Endometrial microvascular endothelial cells (primary cell): Measurements from ENCODE around the gene UNCX. TPM values are rescaled to one million over a fixed set of nuclear protein-coding genes. Genes with fewer than 3 reads are reported as not detected.
"Not testable (repeated sequence)": the region's sequence is repeated elsewhere in the genome, so short reads cannot be mapped to it uniquely, and the experiment has no call there.

ENCODE experiments used
- in situ Hi-C: cut with HindIII; loops from 2 replicates; pipeline ENCODE4 v1.10.0; 2017; ENCODE audit warnings: low sequenced_read_pairs, low pct_unique_long_range_greater_than_20kb; ENCODE audit errors: inconsistent ontology term
- total RNA-seq: library from RNA; depleted of rRNA; stranded (reverse); fragments of >200 nt; gene quantifications from one replicate; pipeline ENCODE4 v1.2.3, GENCODE V29; 2015; ENCODE audit errors: inconsistent ontology term

Gene UNCX
- total RNA-seq, 1 donor from 2014 or later = not detected

DNA sequence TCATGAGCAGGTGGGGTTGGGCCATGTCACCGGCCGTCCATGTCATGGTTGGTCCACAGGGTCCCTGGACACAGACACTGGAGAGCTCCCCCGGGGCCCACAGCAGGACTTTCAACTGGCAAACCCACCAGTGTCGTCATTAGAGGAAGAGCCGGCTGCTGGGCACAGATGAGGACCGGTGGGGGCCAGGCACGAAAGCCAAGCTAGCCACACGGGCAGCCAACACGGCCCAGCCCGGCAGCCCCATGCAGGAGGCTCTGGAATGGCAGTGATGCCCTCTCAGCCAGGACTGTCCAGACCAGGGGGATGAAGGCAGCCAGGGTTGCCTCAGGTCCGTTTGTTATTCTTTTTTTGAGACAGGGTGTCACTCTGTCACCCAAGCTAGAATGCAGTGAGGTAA lies 21.1 kb upstream of the UNCX start:
- in situ Hi-C loops = no loop called here

DNA sequence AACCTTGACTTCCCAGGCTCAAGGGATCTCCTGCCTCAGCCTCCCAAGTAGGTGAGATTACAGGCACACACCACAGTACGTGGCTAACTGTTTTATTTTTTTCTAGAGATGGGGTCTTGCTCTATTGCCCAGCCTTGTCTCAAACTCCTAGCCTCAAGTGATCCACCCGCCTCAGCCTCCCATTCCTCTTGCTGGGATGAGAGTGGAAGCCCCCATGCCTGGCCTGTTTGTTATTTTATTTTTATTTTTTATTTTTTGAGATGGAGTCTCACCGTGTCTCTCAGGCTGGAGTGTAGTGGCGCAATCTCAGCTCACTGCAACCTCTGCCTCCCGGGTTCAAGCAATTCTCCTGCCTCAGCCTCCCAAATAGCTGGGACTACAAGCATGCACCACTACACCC lies 20.6 kb upstream of the UNCX start:
- in situ Hi-C loops = not testable (repeated sequence)

DNA sequence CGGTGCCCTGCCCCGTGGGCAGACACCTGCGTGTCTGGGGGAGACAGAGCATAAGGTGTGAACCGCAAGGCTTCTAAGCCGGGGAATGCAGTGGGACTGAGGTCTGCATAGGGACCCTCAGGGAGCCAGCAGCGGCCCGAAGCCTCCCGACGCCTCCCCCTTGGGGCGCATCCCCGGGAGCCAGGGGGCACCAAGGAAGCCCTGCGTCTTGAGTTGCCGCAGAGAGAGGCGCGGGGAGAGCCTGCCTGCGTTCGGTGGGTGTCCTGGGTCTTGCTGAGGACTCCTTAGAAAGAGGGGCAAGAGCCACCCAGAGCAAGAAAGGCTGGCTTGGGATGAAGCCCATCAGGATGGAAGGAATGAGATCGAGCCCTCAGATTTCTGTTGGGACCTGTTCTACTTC lies 18.2 kb upstream of the UNCX start:
- in situ Hi-C loops = no loop called here

- in situ Hi-C loops = no loop called here
These were observed 14.0 kb upstream of the UNCX start for GRCh38 chr7:1218541-1219165.

- in situ Hi-C loops = no loop called here
These were observed 13.2 kb upstream of the UNCX start for GRCh38 chr7:1219498-1219897.

- in situ Hi-C loops = no loop called here
These were observed 12.5 kb upstream of the UNCX start for GRCh38 chr7:1220000-1220726.

DNA sequence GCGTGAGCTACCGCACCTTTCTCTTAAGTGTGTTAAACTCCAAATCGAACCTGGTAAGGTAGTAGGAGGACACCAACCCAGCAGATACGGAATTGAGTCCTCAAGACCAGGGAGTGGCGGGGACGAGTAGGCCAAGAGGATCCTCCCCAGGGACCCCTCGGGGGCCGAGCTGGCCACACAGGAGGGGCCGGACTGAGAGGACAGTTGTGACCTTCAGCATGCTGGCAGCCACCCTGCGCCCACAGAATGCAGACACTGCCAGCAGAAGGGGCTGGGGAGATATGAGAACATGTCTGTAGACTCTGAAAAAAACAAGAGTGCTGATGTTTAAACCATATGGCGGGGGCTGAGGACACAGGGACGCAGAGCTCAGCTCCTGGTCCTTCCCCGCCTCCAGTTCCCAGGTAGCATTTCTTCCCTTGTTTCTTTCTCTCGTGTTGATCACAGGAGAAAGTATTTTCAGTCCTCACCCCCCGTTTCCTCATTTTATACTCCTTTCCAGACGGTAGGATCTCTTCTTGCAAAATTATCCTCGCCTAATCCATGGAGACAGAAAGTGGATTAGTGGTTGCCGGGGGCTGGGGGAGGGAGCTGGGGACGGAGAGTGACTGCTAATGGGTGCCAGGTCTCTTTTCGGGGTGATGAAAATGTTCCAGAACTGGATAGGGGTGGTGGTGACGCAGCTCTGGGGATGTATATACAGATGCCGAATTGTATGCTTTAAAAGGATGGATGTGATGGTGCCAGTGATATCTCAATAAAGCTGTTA lies 11.5 kb upstream of the UNCX start:
- in situ Hi-C loops = no loop called here

DNA sequence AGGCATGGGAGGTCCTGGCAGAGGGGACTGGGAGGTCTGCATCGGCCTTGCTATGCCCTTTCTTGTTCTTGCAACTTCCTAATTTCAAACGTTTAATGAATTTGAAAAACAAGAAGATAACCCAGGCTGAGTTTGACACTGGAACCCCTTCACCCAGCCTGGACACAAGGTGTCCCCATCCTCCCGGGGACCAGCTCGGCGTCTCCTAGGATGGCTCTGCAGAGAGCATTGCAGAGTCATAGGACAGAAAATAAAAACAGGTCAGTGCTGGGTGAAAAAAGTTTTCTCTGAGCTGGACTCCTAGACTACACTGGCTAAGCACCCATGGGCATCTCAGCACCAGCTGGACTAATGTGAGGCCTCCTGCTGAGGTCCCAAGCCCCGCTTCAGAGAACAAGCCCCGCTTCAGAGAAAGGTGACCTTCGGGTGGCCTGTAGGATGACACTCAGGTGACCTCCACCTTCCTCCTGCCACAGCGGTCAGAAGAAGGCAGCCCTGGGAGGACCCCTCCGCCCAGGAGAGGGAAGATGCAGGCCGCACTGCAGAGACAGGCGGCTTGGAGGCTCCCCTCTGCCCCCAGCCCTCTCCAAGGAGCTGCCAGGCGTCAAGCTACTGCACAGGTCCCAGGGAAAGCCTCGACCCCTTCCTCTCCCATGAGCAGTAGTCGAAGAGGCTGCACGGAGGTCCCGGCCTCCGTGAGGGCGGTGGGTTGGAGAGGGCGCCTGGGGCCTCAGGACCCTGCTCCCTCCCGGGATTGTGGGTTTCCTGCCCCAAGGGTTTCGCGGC lies 9.3 kb upstream of the UNCX start:
- in situ Hi-C loops = no loop called here

- in situ Hi-C loops = no loop called here
These were observed 8.5 kb upstream of the UNCX start for GRCh38 chr7:1224086-1224716.

DNA sequence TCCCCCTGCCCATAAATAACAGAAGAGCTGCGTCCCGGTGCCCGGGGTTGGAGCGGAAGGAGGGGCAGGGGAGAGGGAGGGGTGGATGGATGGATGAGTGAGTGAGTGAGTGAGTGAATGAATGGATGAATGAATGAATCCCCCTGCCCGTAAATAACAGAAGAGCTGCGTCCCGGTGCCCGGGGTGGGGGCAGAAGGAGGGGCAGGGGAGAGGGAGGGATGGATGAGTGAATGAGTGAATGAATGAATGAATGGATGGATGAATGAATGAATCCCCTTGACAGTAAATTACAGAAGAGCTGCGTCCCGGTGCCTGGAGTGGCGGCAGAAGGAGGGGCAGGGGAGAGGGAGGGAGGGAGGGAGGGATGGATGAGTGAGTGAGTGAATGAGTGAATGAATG lies 7.6 kb upstream of the UNCX start:
- in situ Hi-C loops = no loop called here

DNA sequence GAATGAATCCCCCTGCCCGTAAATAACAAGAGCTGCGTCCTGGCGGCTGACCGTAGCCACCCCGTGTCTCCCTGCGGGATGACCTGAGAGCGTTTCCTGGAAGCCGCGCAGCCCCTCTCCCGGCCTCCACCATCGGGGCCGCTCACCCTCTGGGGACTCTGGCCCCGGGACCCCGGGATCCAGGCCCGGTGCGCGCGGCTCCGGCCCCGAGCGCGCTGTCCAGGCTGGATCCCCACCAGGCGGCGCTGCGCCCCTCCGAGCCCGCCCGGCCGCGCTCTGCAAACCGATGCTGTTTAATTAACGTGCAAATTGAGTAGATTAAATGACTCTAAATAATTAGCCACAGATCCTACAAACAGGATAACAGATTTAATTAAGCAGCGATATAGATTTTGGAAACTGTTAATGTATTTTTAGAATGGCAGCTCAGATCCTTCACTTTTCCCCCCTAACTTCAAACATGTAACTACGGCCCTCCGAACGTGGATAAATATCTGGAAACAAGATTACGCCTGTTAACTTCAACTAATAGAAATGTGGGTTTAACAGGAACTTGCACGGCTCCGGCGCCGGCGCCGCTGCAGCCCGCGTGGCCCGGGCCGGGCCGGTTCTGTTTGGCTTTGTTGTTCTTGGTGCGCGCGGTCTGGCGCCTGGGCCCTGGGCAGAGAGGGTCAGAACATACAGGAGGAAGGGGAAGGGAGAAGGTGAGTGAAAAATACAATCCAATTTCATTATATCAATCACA lies 7.1 kb upstream of the UNCX start:
- in situ Hi-C loops = no loop called here

GRCh38 chr7:1226186-1226901 lies 6.3 kb upstream of the UNCX start:
- in situ Hi-C loops = no loop called here

DNA sequence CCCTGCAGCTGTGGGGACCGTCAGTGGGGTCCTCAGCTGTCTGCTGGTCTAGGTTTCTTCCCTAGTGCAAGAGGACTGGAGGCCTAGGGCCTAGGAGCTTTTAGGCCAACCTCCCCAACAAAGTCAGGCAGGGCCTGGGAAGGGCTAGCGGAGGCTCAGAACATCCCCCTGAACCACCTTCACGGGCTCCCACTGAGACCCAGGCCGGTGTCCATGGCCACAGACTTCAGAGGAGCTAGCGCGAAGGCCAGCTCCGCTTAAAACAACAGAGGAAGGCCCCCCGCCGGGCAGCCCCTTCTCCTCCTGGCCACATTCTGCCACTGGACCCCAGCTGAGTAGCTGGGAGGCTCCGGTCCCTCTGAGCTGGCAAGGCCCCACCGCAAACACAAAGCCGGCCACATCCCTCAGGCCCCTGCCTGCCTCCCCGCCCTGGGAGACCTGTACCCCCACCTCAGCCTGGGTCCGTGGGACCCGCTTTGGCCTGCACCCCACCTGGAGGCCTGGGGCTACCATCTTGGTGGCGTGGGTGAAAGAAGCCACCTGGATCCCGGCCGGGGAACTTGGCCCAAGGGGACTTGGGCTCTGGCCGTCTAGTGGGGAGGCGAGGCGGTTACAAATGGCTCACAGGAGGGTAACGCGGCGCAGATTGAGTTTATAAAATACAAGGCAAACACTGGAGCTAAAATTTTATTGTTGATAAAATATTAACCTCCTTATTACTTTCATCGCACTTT lies 5.4 kb upstream of the UNCX start:
- in situ Hi-C loops = no loop called here

GRCh38 chr7:1227814-1228544 lies 4.7 kb upstream of the UNCX start:
- in situ Hi-C loops = no loop called here

- in situ Hi-C loops = no loop called here
These were observed 4.0 kb upstream of the UNCX start for GRCh38 chr7:1228545-1229201.
